TTC549 (cell line): Measurements from ENCODE around the gene FAM229B.
"Not testable (repeated sequence)": the region's sequence is repeated elsewhere in the genome, so short reads cannot be mapped to it uniquely, and the experiment has no call there.

Experiments
- FAIRE-seq: peaks from 2 replicates; lab custom pipeline; 2012; peaks lifted over from hg19 to GRCh38; lab: Jason Lieb, UNC

FAM229B gene

DNA sequence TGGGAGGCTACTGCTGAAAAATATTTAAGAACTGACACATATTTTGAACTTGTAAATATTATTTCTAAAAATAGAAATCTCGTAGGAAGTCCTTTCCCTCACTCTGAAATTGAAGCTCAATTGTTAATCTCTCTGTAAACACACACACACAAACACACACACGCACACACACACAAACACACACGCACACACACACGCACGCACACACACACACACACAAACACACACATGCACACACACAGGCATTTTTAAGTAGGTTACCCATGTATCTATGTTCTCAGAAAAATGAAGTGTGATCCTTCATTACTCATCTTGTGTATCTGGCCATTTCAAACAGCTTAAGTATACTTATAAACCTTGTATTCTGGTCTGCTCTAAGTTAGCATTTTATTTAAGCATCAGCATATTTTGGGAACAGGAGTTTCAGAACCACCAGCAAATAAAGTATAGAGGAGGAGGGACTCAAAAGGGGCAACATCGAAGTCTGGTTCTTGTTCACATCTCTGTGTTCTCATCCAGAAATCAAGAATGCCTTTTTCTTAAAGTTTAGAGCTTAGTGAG lies 21.9 kb upstream of the FAM229B start:
- no peak for FAIRE-seq

DNA sequence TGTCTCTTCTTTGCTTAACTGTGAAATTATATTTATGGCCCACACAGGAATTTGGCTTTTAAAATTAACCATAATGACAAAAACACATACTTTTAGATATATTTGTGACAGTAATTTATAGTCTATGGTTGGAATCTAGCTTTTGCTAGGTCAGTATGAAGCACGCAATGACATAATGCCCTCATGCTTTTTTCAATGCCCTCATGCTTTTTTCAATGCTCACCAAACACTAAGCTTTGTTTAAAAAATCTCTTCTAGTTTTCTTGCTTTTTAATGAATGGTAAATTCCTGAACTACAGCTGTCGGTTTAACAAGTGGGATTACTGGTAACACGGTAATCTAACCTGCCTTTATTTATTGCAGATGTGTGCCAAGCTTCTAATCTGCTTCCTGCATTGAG lies 20.8 kb upstream of the FAM229B start:
- FAIRE-seq: no peak

DNA sequence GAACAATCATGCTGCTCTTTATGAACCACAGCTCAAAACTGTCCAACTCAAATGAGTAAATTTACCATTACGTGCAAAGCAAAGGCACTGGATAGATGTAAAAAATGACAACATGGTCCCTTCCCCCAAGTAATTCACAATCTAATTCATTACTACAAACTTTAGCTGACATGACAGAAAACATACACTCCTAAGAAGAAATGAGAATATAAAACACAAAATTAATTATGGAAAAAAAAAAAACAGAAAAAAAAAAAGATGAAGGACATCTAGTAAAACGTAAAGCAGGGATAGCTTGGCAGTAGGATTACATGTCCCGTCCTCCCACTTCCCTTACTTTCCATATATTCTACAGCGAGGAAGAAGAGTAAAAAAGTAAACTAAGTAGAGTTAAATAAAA lies 5.8 kb upstream of the FAM229B start:
- FAIRE-seq: no peak

DNA sequence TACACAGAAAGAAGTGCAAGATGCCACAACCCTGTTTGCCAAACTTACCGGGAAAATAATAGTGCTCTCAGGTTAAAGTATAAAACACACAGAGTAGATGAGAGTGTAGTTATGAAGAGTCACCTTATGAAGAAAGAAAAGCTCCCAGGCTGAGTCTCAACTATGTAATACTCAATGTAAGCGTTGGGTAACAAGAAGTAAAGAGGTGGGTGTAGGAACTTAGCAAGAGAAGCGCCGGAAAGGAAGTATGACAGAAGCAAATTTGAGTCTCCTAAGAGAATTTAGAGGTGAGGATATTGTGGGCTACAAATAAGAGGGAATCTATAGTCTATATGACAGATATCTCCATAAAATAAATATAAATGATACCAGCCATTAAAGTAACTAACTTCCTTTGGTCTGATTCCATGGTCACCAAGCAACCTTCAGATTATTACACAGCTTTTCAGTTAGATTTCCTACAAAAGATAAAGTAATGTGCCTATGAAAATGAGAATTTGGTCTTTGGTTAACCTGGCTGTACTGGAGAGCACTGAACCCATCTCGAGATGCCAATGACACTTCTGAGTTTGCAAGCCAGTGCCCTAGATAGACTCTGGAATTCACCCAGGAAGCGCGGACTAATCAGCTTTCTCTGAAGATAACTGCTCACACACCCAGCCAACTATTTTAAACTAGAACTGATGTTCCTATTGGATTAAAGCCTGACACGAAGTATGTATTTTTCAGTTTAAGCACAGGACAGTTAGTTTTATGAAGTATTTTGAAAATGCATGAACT lies 1.9 kb upstream of the FAM229B start:
- FAIRE-seq: no peak

DNA sequence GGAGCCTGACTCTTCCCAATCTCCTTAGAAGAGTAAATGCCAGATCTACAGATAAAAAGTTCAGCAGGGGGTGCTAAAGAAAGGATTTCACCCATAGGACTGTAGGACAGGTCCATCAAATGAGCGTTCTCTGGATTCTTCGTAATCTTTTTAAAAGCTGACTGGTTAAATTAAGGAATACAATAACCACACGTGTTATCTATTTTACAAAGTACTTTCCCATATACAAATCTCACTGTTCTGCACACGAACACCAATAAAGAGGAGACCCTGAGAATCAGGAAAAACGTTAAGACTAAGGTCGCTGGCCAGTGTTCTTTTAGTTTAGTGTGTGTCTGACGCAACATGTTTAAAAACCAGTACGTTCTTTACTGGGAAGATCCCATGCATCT lies 651 bp upstream of the FAM229B start:
- FAIRE-seq: no peak

DNA sequence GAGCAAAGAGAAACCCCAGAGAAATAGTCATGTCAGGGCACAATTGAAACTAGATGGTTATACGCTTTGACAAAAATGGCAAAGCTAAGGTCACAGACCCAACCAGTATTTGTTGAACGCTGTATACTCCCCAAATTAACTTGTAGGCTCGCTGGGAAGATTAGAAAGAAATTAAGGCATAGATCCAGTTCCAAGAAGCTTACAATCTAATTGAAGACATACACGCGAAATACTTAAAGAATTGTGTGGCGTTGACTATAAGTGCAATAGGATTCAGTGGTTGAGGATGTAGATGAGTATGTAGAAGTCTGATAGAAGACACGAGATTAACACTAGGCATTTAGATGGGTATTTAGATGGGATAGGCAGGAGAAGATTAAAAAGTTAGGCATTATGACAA lies 525 bp downstream of the FAM229B start:
- no peak for FAIRE-seq

DNA sequence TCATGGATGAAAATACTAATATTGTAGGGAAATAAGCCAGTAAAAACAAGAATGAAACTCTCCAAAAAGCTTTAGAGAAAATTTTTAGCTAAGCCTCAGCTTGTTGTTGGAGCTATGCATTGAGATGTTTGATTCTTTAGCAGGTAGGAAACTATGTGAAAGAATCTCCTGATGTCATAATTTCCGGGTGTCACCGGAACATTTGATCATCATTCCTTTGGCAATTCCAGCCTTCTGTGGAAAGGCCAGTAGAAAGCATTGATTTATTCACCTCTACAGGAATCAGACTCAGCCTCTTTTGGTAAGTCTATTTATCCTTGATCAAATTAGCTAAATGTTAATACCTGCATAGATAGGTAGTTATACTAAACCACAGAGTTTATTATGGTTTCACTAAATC lies 9.5 kb downstream of the FAM229B start:
- no peak for FAIRE-seq

DNA sequence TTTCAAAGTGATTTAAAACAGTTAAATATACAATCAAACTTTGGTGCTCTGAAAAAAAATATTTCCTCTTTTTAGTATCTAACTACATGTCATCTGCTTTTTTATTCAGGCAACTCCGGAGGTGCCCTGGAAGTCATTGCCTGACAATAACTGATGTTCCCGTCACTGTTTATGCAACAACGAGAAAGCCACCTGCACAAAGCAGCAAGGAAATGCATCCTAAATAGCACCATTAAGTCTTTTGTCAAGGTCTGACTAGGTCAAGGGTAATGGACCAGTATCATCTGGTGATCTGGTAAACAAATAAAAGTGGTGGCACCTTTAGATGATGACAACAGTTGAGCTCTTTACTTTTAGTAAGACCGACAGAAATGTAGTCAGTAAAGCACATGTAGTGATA lies 13.2 kb downstream of the FAM229B start:
- no peak for FAIRE-seq

DNA sequence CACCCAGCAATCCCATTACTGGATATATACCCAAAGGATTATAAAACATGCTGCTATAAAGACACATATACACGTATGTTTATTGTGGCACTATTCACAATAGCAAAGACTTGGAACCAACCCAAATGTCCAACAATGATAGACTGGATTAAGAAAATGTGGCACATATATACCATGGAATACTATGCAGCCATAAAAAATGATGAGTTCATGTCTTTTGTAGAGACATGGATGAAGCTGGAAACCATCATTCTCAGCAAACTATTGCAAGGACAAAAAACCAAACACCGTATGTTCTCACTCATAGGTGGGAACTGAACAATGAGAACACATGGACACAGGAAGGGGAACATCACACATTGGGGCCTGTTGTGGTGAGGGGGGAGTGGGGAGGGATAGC lies 18.6 kb downstream of the FAM229B start:
- not testable (repeated sequence) for FAIRE-seq

DNA sequence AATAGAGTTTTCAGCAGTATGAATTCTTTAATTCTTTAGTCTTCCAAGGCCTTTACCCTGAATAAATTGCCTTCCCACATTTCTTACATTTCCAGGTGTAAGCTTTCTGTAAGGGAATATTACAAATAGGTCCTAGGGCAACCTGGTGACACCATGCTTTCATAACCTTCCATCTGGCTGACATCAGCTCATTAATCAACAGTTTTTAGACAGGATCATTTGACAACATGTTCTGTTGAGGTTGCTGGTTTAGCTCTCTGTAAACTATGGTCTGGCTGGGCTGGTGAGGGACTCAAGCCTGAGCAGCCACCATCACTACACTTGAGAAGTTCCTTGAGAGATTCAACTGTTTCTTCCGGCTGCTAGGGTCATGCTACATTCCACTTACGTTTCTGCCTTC lies 19.2 kb downstream of the FAM229B start:
- no peak for FAIRE-seq

DNA sequence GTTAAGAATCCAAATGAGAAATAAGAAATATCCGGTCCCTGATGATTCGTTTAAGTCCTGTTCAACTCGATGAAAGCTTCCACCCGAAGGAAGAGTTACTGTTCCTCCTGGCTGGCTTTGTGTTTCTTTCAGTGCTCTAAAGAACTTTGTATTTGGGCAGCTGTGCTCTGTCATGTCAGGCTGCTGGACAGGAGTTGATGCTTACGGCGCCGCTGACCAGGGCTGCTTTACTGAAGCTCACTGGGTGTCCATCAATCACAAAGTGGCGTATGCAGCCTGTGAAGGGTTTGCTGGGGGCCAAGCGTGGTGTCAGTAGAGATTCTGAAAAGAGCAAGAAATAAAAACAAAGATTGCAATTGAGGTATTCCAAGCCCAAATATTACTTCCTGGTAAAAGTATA lies 21.9 kb downstream of the FAM229B start:
- FAIRE-seq: no peak

DNA sequence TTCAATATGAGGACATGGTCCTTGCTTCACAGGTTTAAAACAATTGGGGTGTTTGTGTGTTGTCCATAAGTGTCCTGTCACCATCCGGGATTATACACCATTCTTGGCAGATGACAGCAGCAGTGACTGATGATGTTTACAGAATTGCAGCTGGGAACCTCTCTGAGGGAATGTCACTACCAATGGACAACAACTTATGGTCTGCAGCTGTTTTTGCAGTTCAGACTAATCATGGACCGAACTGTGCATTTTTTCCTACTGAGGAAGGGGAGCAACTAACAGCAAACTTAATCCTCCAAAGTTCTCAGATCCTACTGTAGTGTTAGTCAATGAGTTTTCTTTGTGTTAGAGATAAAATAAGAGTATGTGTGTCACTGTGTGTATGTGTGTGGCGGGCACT lies 26.0 kb downstream of the FAM229B start:
- no peak for FAIRE-seq

DNA sequence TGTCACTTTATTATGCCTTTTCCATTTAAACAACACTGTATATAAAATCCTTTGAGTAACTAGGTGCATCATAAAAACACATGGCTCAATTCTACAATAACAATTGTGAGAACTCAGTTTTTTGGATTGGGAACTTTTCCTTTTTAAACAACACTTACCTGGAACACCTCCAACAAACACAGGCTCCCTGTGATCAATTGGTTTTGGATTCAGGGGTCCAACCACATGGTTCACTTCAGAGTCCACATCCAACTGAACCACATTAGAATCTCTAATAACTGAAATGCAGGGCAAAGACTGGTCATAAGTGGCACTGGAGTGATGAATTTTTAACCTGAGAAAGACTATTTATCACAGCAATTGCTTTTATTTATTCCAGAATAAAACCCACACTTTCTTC lies 26.5 kb downstream of the FAM229B start:
- FAIRE-seq: no peak

DNA sequence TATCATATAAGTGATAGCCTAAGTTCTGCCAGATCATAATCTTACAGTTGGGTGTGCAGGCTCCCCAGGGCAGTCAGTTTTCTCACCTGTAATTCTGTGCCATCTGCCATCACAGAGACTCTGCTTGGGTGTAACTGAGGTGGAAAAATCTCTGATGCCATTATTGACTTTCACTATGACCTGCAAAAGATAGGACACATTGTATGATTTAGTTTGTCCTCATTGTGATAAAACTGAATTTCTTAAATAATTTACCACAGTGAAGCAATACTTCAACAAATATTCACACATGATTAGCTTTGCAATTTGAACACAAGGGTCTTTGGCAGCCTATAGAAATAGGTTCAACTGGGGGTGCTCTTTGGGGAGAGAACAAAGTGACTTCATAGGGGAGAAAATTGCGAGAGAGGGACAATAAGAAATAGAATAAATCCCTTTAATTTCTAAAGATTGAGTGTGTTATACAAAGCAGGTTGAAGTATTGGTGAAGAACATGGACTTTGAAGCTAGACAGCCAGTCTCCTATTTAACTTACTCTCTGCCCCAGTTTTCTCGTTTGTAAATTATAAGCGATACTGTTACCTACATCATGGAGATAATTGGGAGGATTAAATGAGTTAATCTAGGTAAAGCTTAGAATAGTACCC lies 27.3 kb downstream of the FAM229B start:
- FAIRE-seq: no peak

DNA sequence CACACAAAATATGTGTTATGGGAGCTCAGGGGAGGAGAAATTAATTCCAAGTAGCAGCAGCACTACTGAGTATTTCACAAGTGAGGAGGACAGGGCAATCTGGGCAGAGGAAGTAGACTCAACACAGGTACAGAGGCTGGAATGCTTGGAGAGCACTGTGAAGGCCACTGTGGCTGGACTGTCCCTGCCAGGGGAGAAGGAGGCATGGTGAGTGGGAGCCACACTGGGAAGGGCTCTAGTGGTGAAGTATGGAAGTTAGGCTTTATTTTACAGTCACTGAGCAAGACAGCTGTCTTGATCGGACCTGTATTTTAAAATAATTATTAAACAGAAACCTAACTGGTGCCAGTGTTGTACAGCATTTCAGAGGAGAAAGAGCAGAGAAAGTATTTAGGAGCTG lies 28.8 kb downstream of the FAM229B start:
- no peak for FAIRE-seq

DNA sequence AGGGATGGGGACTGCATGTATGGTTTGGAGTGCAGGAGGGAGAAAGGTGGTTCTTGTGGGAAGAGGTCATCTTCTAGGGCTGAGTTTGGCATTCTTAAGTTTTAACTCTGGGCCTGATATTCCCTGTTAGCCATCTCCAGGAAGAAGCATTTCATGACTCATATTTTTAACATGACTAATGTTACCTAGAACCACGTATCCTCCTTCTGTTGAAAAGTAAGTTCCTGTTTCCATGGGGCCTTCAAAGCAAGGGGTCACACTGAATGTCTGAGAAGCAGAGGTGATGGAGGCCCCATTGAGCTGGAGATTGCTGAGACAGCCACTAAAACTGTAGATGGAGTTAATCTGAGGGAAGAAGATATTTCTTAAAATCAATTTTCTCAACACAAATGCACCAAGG lies 30.2 kb downstream of the FAM229B start:
- no peak for FAIRE-seq

DNA sequence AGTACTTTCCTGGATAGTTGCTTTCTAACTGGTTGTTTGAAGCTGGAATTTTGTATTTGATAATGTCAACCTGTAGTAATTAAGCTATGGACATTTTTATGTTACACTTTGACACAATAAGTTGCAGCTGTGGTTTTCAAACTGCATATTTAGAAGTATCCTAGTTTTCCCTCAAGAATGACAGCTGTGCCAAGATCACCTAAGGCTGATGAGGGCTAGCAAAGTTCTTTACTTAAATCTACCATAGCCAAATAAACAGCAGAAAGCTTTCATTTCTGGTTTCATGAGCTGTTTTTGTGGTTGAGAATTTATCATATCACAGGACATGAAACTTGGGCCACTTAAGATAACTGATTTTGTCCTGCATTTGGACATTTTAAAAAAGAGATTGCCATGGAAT lies 30.6 kb downstream of the FAM229B start:
- no peak for FAIRE-seq

DNA sequence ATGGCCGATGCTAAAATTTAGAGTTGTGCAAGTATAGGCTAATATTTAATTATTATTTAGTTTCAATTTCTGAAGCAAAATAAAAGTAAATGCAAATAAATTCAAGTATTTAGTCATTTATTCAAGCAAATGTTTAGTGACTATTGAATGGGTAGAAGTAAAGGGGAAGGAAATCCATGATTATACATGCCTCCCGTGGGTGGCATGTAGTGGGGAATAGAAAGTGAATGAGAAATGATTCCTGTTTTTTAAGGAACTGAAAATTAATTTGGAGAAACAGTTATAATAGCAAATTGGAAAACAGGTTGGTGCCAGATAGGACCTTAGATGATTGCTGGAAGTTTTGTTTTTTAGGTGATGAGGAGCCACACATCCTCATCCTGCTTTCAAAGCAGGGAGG lies 35.4 kb downstream of the FAM229B start:
- FAIRE-seq: no peak

DNA sequence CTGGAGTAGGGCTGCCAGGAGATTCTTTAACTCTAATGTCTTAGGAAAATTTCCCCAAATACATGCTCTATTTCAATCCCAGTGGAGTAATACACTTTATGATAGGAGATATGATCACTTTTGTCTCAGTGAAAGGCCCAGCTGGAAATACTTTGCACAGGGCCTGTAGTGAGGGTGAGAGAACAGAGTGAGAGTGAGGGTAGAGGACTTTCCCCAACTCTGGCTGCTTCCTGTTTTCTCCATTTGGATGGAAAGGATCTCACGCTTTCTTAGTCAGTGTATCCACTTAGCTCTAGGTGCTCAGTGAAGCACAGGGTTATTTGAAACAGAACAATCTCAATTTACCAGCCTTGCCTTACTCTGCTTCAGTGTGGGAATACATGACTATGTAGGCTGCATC lies 36.6 kb downstream of the FAM229B start:
- no peak for FAIRE-seq

DNA sequence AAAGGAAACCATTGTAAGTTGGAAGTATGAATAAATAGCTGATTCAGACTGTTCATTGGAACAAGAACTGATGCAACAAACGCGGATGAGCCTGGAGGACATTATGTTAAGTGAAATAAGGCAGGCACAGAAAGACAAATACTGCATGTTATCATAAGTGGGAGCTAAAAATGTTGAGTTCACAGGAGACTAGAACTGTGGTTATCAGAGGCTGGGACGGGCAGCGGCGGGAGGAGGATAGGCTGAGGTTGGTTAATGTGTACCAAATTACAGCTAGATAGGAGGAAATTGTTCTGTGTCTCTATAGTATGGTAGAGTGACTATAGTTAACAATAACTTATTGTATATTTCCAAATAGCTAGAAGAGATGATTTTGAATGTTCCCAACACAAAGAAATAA lies 40.8 kb downstream of the FAM229B start:
- FAIRE-seq: no peak

DNA sequence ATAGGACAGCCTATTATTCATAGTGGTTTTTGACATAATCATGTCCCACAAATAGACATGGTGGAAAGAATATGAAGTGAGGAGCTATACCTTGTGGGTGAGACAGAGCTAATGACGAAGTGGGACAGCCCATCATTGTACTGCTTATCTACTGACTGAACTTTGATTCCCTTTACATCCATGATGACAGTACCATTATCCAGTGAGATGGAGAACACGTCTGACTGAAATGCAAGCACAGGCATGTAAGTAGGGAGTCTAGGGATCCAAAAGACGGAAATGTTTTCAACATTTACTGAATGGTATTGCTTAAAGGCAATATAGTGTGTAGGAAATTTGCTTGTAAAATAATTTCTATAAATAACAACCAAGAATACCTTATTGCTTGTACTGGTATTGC lies 43.5 kb downstream of the FAM229B start:
- FAIRE-seq: no peak

DNA sequence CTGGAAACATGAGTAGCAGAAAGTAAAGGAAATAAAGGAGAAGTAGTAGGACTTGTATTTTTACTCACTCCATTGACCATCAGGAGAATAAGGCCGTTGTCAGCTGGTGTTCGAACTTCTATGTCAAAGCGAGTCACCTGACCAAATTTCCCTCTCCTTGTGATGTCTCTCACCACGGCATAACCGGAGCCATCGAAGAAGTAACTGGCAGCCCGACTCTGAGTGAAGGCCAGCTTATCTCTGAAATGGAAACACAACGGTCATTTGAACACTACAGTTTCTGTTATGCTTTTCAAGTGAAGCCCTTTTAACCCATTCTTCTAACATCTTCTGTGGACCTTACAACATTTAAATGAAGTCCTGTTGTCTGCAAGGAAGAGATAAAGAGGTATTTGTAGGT lies 51.7 kb downstream of the FAM229B start:
- FAIRE-seq: no peak

DNA sequence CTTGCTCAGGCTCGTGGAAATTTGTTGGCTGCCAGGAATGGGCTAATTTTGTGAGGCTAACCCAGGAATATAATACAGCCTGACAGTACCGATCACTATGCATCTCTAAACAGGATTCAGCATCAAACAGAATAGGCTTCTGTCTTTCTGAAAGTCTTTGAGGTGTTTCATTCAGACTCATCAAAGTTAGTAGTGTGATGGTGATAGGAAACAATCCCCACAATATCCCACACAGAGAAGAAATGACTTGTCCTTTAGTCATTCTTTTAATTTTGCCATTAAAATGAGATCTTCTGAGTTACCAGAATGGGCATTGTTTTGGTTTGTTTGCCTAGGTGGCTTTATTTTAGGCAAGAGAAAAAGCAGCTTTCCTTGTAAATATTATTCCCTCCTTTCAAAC lies 54.3 kb downstream of the FAM229B start:
- FAIRE-seq: no peak
